HG03045 (cell line): ENCODE data around the gene NOVA2.
"Not testable (repeated sequence)": the region's sequence is repeated elsewhere in the genome, so short reads cannot be mapped to it uniquely, and the experiment has no call there.

Source experiments
- ATAC-seq: cut with Tn5 transposase; IDR thresholded peaks from one replicate; pipeline ENCODE4 v1.9.1; 2021; ENCODE audit warnings: mild to moderate bottlenecking, moderate library complexity; ENCODE audit not compliant: unreplicated experiment

NOVA2 gene

GRCh38 chr19:45899253-45899652 is 74.4 kb downstream of the NOVA2 start:
- no peak for ATAC-seq

DNA sequence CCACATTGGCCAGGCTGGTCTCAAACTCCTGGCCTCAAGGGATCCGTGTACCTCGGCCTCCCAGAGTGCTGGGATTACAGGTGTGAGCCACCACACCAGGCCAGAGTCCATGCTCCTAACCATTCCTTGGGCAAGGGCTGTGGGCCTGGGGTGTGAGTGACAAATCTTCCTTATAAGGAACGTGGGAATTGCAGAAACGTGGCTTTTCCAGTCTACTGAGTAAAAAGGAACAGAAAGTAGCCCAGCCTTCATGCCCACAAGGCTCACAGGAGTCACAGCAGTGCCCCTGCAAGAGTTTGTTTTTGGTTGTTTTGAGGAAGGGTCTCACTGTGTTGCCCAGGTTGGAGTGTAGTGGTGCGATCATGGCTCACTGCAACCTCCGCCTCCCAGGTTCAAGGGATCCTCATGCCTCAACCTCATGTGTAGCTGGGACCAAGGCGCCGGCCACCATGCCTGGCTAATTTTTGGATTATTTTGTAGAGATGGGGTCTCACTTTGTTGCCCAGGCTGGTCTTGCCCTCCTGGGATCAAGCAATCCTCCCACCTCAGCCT is 76.3 kb downstream of the NOVA2 start:
- no peak for ATAC-seq

GRCh38 chr19:45895983-45896599 is 77.6 kb downstream of the NOVA2 start:
- not testable (repeated sequence) for ATAC-seq

DNA sequence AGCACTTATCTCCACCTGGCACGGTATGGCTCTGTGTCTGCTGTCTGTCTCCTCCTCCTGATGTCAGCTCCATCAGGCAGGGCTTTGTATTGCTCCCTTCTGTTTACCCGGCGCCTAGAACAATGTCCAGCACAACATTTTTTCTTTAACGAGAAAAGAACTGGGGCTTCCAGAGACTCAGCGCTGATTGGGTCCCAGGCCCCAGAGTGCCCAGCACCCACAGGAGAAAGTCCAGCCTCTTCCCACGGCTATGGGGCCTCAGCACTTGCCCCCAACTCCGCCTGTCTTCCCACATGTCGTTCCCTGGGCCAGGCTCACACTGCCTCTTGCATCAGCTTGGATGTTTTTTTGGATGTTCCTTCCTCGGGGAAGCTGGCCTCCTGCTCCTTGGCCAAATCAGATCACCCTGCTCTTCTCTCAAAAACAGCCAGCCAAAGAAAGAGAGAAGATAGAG is 78.1 kb downstream of the NOVA2 start:
- ATAC-seq = no peak

GRCh38 chr19:45890877-45891276 is 82.8 kb downstream of the NOVA2 start:
- no peak for ATAC-seq

- ATAC-seq = no peak
These were observed 84.3 kb downstream of the NOVA2 start for GRCh38 chr19:45889210-45889885.

- no peak for ATAC-seq
These were observed 86.4 kb downstream of the NOVA2 start for GRCh38 chr19:45887200-45887710.

GRCh38 chr19:45886427-45887199 is 87.1 kb downstream of the NOVA2 start:
- ATAC-seq = peak; percentile 52

DNA sequence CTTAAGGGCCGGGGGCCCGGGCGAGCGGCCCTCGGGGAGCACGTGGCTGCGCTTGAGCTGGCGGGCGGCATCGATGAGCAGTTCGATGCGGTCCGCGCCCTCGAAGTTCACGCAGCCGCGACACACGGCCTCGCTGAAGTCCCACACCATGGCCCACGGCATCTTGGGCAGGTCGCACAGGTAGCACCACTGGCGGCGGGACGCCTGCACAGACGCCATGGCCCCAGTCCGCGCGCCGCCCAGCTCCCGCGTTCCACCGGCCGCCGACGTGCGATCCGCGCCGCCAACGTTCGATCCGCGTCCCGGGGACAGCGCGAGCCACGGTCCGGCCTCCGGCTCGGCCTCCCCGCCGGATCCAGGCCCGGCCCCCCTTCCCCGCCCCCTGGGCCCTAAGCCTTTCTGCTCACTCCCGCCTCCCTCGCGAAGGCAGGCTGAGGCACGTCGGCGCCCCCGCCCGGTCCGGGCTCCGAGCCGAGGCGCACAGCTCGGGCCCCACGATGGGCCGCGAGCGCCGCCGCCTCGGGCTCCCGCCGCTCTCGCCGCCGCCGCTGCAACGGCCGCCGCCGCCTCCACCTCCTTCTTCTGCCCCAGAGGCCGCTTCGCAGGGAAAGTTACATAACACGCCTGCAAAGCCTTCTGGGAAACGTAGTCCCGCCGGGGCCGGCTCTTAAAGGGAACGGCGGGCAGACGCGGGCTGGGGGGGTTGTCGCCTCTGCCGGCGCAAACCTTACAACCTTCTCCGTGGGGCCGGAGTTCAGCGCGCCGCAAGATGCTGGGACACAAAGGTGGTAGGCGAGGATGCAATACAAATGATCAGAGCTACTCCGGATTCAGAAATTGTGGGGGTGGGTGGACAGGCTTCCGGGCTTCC is 87.9 kb downstream of the NOVA2 start, which contains the start of gene IRF2BP1:
IRF2BP1 (minus strand) TSS at position 586 of the 871 bp plus-strand sequence; CDS start at position 219, 367 bp downstream.
- ATAC-seq = peak; percentile 42

GRCh38 chr19:45884682-45885555 is 88.7 kb downstream of the NOVA2 start:
- ATAC-seq = no peak

GRCh38 chr19:45883881-45884681 is 89.6 kb downstream of the NOVA2 start:
- no peak for ATAC-seq
